GM21381 (cell line): ENCODE measurements around the gene MYORG.
A peak's percentile ranks its signal among the peaks of the same experiment; 100 is the strongest.

Experiments used
- ATAC-seq: cut with Tn5 transposase; IDR thresholded peaks from one replicate; pipeline ENCODE4 v1.9.1; 2021; ENCODE audit warnings: mild to moderate bottlenecking, moderate library complexity; ENCODE audit not compliant: unreplicated experiment

Gene MYORG

GRCh38 chr9:34376596-34377403 is at the start of gene MYORG:
Gene MYORG (minus strand): TSS chr9:34376898. CDS start chr9:34372943, 3,955 bp downstream.
- ATAC-seq, result peak; percentile 81

GRCh38 chr9:34419716-34420504 is 43.2 kb upstream of the MYORG start:
- no peak for ATAC-seq

- ATAC-seq, result no peak
Measured at GRCh38 chr9:34417734-34418133, 41.0 kb upstream of the MYORG start.

- ATAC-seq, result no peak
Measured at GRCh38 chr9:34413231-34413852, 36.6 kb upstream of the MYORG start.

- ATAC-seq, result no peak
Measured at GRCh38 chr9:34412336-34412735, 35.6 kb upstream of the MYORG start.

- ATAC-seq, result no peak
Measured at GRCh38 chr9:34409154-34409553, 32.5 kb upstream of the MYORG start.

- ATAC-seq, result no peak
Measured at GRCh38 chr9:34408173-34408572, 31.5 kb upstream of the MYORG start.

GRCh38 chr9:34406219-34406618 is 29.5 kb upstream of the MYORG start:
- ATAC-seq, result no peak

GRCh38 chr9:34405719-34406118 is 29.0 kb upstream of the MYORG start:
- no peak for ATAC-seq

- ATAC-seq, result no peak
Measured at GRCh38 chr9:34403554-34404380, 27.1 kb upstream of the MYORG start.

- no peak for ATAC-seq
Measured at GRCh38 chr9:34400686-34401602, 24.2 kb upstream of the MYORG start.

- no peak for ATAC-seq
Measured at GRCh38 chr9:34400275-34400674, 23.6 kb upstream of the MYORG start.

GRCh38 chr9:34399729-34400128 is 23.0 kb upstream of the MYORG start:
- ATAC-seq, result no peak

GRCh38 chr9:34398875-34399274 is 22.2 kb upstream of the MYORG start:
- no peak for ATAC-seq

GRCh38 chr9:34396276-34397214 is 19.8 kb upstream of the MYORG start:
- ATAC-seq, result no peak

GRCh38 chr9:34392511-34392910 is 15.8 kb upstream of the MYORG start:
- no peak for ATAC-seq

GRCh38 chr9:34387239-34387638 is 10.5 kb upstream of the MYORG start:
- no peak for ATAC-seq

- ATAC-seq, result no peak
Measured at GRCh38 chr9:34386656-34387055, 10.0 kb upstream of the MYORG start.
